IMR-90 (cell line): ENCODE data around the gene HUS1B. TPM values are rescaled to one million over a fixed set of nuclear protein-coding genes. Genes with fewer than 3 reads are reported as not detected.

Experiments used
- ATAC-seq: fragments of 200-7000 bp; cut with Tn5 transposase; 2 replicates; pipeline ENCODE4 v1.9.1; 2020; ENCODE audit warnings: low read depth, mild to moderate bottlenecking, moderate library complexity
- BruUV-seq: library from RNA; stranded (reverse); fragments of 400-500 nt; replicated peaks from 2 replicates; lab custom pipeline; 2021; lab: Mats Ljungman, UMichigan
- CTCF ChIA-PET: fragments of 300-600 bp; formaldehyde crosslinking; extraction: SDS; loops from one replicate; lab custom pipeline; 2021; ENCODE audit warnings: antibody characterized with exemption; lab: Yijun Ruan, JAX
- POLR2A ChIA-PET: fragments of 300-600 bp; sonication (Branson Sonifier 250); formaldehyde crosslinking; loops from one replicate; lab custom pipeline; 2022; ENCODE audit warnings: antibody characterized with exemption; ENCODE audit not compliant: unreplicated experiment; lab: Charles Lee
- DNase-seq: peaks from one replicate; pipeline ENCODE4 v3.0.0; 2013
- H2AFZ ChIP-seq: replicated peaks from 2 replicates; pipeline ENCODE3; 2013; ENCODE audit warnings: low read length, mild to moderate bottlenecking; ENCODE audit not compliant: poor library complexity
- H2AK5ac ChIP-seq: 2 replicates; pipeline ENCODE4 v1.6.1; 2013; ENCODE audit warnings: low read depth, low read length, inconsistent platforms
- H2AK9ac ChIP-seq: replicated peaks from 2 replicates; pipeline ENCODE3; 2013; ENCODE audit warnings: mild to moderate bottlenecking, low read depth, low read length, moderate library complexity; ENCODE audit not compliant: poor library complexity
- H2BK120ac ChIP-seq: 2 replicates; pipeline ENCODE4 v1.6.1; 2013; ENCODE audit warnings: low read depth, low read length, inconsistent platforms
- H2BK15ac ChIP-seq: 3 replicates; pipeline ENCODE4 v1.6.1; 2013; ENCODE audit warnings: low read depth, low read length, inconsistent platforms
- H2BK20ac ChIP-seq: 2 replicates; pipeline ENCODE4 v1.6.1; 2013; ENCODE audit warnings: low read depth, mild to moderate bottlenecking, inconsistent platforms, low read length, moderate library complexity
- H2BK5ac ChIP-seq: 2 replicates; pipeline ENCODE4 v1.6.1; 2013; ENCODE audit warnings: mild to moderate bottlenecking, low read depth, low read length, inconsistent platforms; ENCODE audit not compliant: poor library complexity, severe bottlenecking
- H3K14ac ChIP-seq: replicated peaks from 2 replicates; pipeline ENCODE4 v1.6.1; 2013; ENCODE audit warnings: low read depth, low read length, inconsistent platforms
- H3K18ac ChIP-seq: 2 replicates; pipeline ENCODE4 v1.6.1; 2013; ENCODE audit warnings: low read depth, low read length, control low read depth
- H3K23ac ChIP-seq: 2 replicates; pipeline ENCODE4 v1.6.1; 2013; ENCODE audit warnings: low read depth, low read length, inconsistent platforms
- H3K27ac ChIP-seq: 2 replicates; pipeline ENCODE4 v1.5.1; 2013; ENCODE audit warnings: mild to moderate bottlenecking, control low read depth, low read length; ENCODE audit not compliant: insufficient read depth
- H3K27me3 ChIP-seq: 2 replicates; pipeline ENCODE4 v1.6.1; 2013; ENCODE audit warnings: low read length; ENCODE audit not compliant: control insufficient read depth, insufficient read depth
- H3K36me3 ChIP-seq: 2 replicates; pipeline ENCODE4 v1.6.1; 2013; ENCODE audit warnings: low read length, mixed read lengths; ENCODE audit not compliant: control insufficient read depth, insufficient read depth
- H3K4ac ChIP-seq: 2 replicates; pipeline ENCODE4 v1.6.1; 2013; ENCODE audit warnings: low read depth, low read length, inconsistent platforms
- H3K4me1 ChIP-seq: 2 replicates; pipeline ENCODE4 v1.6.1; 2013; ENCODE audit warnings: low read length, mixed read lengths; ENCODE audit not compliant: control insufficient read depth, insufficient read depth
- H3K4me2 ChIP-seq: 2 replicates; pipeline ENCODE4 v1.6.1; 2013; ENCODE audit warnings: low read depth, mild to moderate bottlenecking, control low read depth, low read length, moderate library complexity
- H3K4me3 ChIP-seq: 2 replicates; pipeline ENCODE4 v1.5.1; 2013; ENCODE audit warnings: low read depth, mild to moderate bottlenecking, control low read depth, low read length, moderate library complexity; ENCODE audit not compliant: insufficient read depth
- H3K56ac ChIP-seq: 2 replicates; pipeline ENCODE4 v1.6.1; 2013; ENCODE audit warnings: low read length, inconsistent platforms; ENCODE audit not compliant: insufficient read depth; ENCODE audit errors: extremely low read depth
- H3K79me1 ChIP-seq, 2 experiments: 2 replicates each; pipeline ENCODE4 v1.6.1; 2013; ENCODE audit warnings: low read length in 2 of 2, inconsistent platforms in 1 of 2, low read depth in 1 of 2
- H3K9ac ChIP-seq: 2 replicates; pipeline ENCODE4 v1.6.1; 2013; ENCODE audit warnings: low read depth, low read length, control low read depth
- H3K9me1 ChIP-seq: 2 replicates; pipeline ENCODE4 v1.6.1; 2013; ENCODE audit warnings: low read length, inconsistent platforms; ENCODE audit not compliant: insufficient read depth
- H3K9me3 ChIP-seq: 2 replicates; pipeline ENCODE4 v1.6.1; 2013; ENCODE audit warnings: low read length; ENCODE audit not compliant: control insufficient read depth, insufficient read depth
- H4K20me1 ChIP-seq: 2 replicates; pipeline ENCODE4 v1.6.1; 2013; ENCODE audit warnings: low read length, inconsistent platforms; ENCODE audit not compliant: insufficient read depth
- H4K5ac ChIP-seq: 2 replicates; pipeline ENCODE4 v1.6.1; 2013; ENCODE audit warnings: mild to moderate bottlenecking, low read depth, low read length, control low read depth
- H4K8ac ChIP-seq, 2 experiments: 2 replicates each; pipeline ENCODE4 v1.6.1; 2013; ENCODE audit warnings: low read depth in 2 of 2, low read length in 2 of 2, control low read depth in 1 of 2, inconsistent platforms in 1 of 2
- H4K91ac ChIP-seq: 2 replicates; pipeline ENCODE4 v1.6.1; 2013; ENCODE audit warnings: low read depth, low read length, inconsistent platforms; ENCODE audit not compliant: insufficient read depth
- BHLHE40 ChIP-seq: fragments of 150-350 bp; IDR thresholded peaks from 2 replicates; pipeline ENCODE4 v1.6.1; 2016; ENCODE audit warnings: mild to moderate bottlenecking, low read depth, low read length
- CEBPB ChIP-seq: IDR thresholded peaks from 2 replicates; pipeline ENCODE4 v1.6.1; 2012; ENCODE audit warnings: low read depth, low read length, improper control_type of control experiment
- CHD1 ChIP-seq: IDR thresholded peaks from 2 replicates; pipeline ENCODE4 v1.6.1; 2012; ENCODE audit warnings: low read depth, low read length, improper control_type of control experiment
- FOS ChIP-seq: fragments of 150-350 bp; IDR thresholded peaks from 2 replicates; pipeline ENCODE4 v1.6.1; 2016; ENCODE audit warnings: low read depth, low read length
- MAFK ChIP-seq: IDR thresholded peaks from 2 replicates; pipeline ENCODE4 v1.6.1; 2012; ENCODE audit warnings: low read depth, low read length, improper control_type of control experiment
- MAZ ChIP-seq: IDR thresholded peaks from 2 replicates; pipeline ENCODE4 v1.6.1; 2012; ENCODE audit warnings: low read depth, mild to moderate bottlenecking, low read length, improper control_type of control experiment, moderate library complexity, borderline replicate concordance
- MXI1 ChIP-seq: IDR thresholded peaks from 2 replicates; pipeline ENCODE4 v1.6.1; 2012; ENCODE audit warnings: low read depth, mild to moderate bottlenecking, low read length, moderate library complexity, borderline replicate concordance
- NFE2L2 ChIP-seq: fragments of 150-350 bp; IDR thresholded peaks from 2 replicates; pipeline ENCODE4 v1.6.1; 2016; ENCODE audit warnings: low read depth, mild to moderate bottlenecking, low read length
- POLR2A ChIP-seq: IDR thresholded peaks from 2 replicates; pipeline ENCODE4 v1.6.1; 2012; ENCODE audit warnings: mild to moderate bottlenecking, low read depth, low read length
- RAD21 ChIP-seq: IDR thresholded peaks from 2 replicates; pipeline ENCODE4 v1.6.1; 2012; ENCODE audit warnings: low read length, improper control_type of control experiment
- RCOR1 ChIP-seq: IDR thresholded peaks from 2 replicates; pipeline ENCODE4 v1.6.1; 2012; ENCODE audit warnings: mild to moderate bottlenecking, low read length, improper control_type of control experiment; ENCODE audit not compliant: insufficient replicate concordance
- RFX5 ChIP-seq: IDR thresholded peaks from 2 replicates; pipeline ENCODE4 v1.8.0; 2012; ENCODE audit warnings: low read depth, mild to moderate bottlenecking, low read length, moderate library complexity
- SMC3 ChIP-seq: fragments of 150-350 bp; IDR thresholded peaks from 2 replicates; pipeline ENCODE4 v1.6.1; 2016; ENCODE audit warnings: low read depth, mild to moderate bottlenecking, antibody characterized with exemption, low read length, moderate library complexity
- WGBS, 2 experiments: methylation state at CpG; one replicate each; pipeline versions ENCODE4 v1.1.5 to v1.1.7; 2013; ENCODE audit warnings: missing lambda C conversion rate in 2 of 2; ENCODE audit not compliant: insufficient read length in 1 of 2; ENCODE audit errors: extremely low coverage in 2 of 2; 5-methylcytosine and 5-hydroxymethylcytosine counted together
- dilution Hi-C: fragments of 300-500 bp; cut with HindIII; formaldehyde crosslinking; loops from one replicate; pipeline ENCODE4 v1.14.3; 2018; ENCODE audit warnings: low sequenced_read_pairs; ENCODE audit not compliant: unreplicated experiment
- in situ Hi-C: fragments of 300-500 bp; cut with MboI; formaldehyde crosslinking; loops from 3 replicates; pipeline ENCODE4 v1.14.3; 2019; ENCODE audit warnings: low sequenced_read_pairs, inconsistent platforms, mixed read lengths
- intact Hi-C: fragments of 100-400 bp; cut with micrococcal nuclease; formaldehyde crosslinking; loops from 2 replicates; pipeline ENCODE4 v1.10.0; 2022
- polyA plus RNA-seq, 3 experiments: library from polyadenylated mRNA; depleted of rRNA; stranded (reverse); fragments of >200 nt; gene quantifications; 2 replicates each; pipeline ENCODE4 v1.2.3, GENCODE V29; 2012; ENCODE audit warnings: low replicate concordance in 1 of 3
- total RNA-seq: library from RNA; depleted of rRNA; stranded (reverse); fragments of >200 nt; gene quantifications from 2 replicates; pipeline ENCODE4 v1.2.3, GENCODE V29; 2012
- TF ChIP-seq, protein P1 (sequence below): fragments of 150-350 bp; IDR thresholded peaks from 2 replicates; pipeline ENCODE4 v1.6.1; 2017; ENCODE audit warnings: mild to moderate bottlenecking, antibody characterized with exemption, low read length, low read depth
- TF ChIP-seq, protein P2 (sequence below): conservative IDR thresholded peaks from 2 replicates; pipeline ENCODE4 v1.5.1; 2012; ENCODE audit warnings: mild to moderate bottlenecking, low read depth, low read length, improper control_type of control experiment

The HUS1B gene
- total and polyA plus RNA-seq, 2 of the 4 experiments (the other 2 are of a cell fraction): 0.36 to 0.39 TPM

- Histone ChIP-seq H3K36me3 (peaks cover 2% of the 10 kb centered on the region; the same call in 1 of the 2 replicates), H2AK9ac (no peak overlapping the region), H2AK5ac (peak overlapping the region; percentile 80), H3K9me1 (peaks cover 13% of the 10 kb centered on the region), H3K4me1 (peaks cover 13% of the 10 kb centered on the region), H2BK120ac (peak overlapping the region; percentile 80), H2BK20ac (peak overlapping the region; percentile 79), H4K91ac (peak overlapping the region; percentile 68; the same call in 1 of the 2 replicates), H3K27ac (peak overlapping the region; percentile 23; the same call in 1 of the 2 replicates), H3K79me1 (peaks cover 46 to 69% of the 10 kb centered on the region in 2 experiments), H3K9me3 (no peaks in the 10 kb centered on the region), H3K56ac (no peak overlapping the region), H4K5ac (no peak overlapping the region), H2AFZ (no peak overlapping the region), H3K18ac (no peak overlapping the region), H2BK5ac (peak overlapping the region; percentile 64), H4K8ac (peak overlapping the region in 1 of 2 experiments; percentile 56; a peak in 1 of 4 replicates), H3K4me2 (peak overlapping the region; percentile 6), H3K4ac (peak overlapping the region; percentile 74), H3K14ac (peak overlapping the region; percentile 33; the same call in 1 of the 2 replicates), H4K20me1 (peaks cover 15% of the 10 kb centered on the region; the same call in 1 of the 2 replicates), H3K23ac (peak overlapping the region; percentile 77), H3K27me3 (no peaks in the 10 kb centered on the region), H3K9ac (no peak overlapping the region), H2BK15ac (no peak overlapping the region; the same call in 2 of the 3 replicates), H3K4me3 (no peak overlapping the region)
- BruUV-seq: no TSS peak
- CTCF ChIA-PET: interaction anchor here (0.7 kb wide), 1 partner anchor 92 kb away, joined by 3 read pairs; no protein-coding TSS in a partner anchor
- intact Hi-C loops: loop anchor here (5.0 kb wide), 1 partner anchor 58 kb away; no protein-coding TSS in a partner anchor
- in situ Hi-C loops: no loop called here
- ATAC-seq: no peak
- dilution Hi-C loops: no loop called here
- POLR2A ChIA-PET: no interaction called here
- DNase-seq: peak; percentile 63
- WGBS, 2 experiments: 50% methylated on average over 2 of the region's 6 CpGs; no CpG with 5 or more reads in 1 of the 2 experiments
- no peak for TF ChIP-seq SMC3
- TF ChIP-seq CEBPB: no peak
- no peak for TF ChIP-seq MAZ
- TF ChIP-seq RCOR1: no peak
- TF ChIP-seq BHLHE40: no peak
- TF ChIP-seq, protein P1, sequence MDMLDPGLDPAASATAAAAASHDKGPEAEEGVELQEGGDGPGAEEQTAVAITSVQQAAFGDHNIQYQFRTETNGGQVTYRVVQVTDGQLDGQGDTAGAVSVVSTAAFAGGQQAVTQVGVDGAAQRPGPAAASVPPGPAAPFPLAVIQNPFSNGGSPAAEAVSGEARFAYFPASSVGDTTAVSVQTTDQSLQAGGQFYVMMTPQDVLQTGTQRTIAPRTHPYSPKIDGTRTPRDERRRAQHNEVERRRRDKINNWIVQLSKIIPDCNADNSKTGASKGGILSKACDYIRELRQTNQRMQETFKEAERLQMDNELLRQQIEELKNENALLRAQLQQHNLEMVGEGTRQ: no peak
- TF ChIP-seq, protein P2, sequence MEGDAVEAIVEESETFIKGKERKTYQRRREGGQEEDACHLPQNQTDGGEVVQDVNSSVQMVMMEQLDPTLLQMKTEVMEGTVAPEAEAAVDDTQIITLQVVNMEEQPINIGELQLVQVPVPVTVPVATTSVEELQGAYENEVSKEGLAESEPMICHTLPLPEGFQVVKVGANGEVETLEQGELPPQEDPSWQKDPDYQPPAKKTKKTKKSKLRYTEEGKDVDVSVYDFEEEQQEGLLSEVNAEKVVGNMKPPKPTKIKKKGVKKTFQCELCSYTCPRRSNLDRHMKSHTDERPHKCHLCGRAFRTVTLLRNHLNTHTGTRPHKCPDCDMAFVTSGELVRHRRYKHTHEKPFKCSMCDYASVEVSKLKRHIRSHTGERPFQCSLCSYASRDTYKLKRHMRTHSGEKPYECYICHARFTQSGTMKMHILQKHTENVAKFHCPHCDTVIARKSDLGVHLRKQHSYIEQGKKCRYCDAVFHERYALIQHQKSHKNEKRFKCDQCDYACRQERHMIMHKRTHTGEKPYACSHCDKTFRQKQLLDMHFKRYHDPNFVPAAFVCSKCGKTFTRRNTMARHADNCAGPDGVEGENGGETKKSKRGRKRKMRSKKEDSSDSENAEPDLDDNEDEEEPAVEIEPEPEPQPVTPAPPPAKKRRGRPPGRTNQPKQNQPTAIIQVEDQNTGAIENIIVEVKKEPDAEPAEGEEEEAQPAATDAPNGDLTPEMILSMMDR: no peak
- TF ChIP-seq CHD1: no peak
- no peak for TF ChIP-seq RFX5
- TF ChIP-seq MXI1: no peak
- no peak for TF ChIP-seq RAD21
- no peak for TF ChIP-seq FOS
- TF ChIP-seq MAFK: no peak
- TF ChIP-seq POLR2A: no peak
- TF ChIP-seq NFE2L2: no peak
These were observed 28.1 kb upstream of the HUS1B start for GRCh38 chr6:684831-685636.
